HG03159 (cell line): ENCODE results near the gene OLFM3.

Experiments used
- ATAC-seq: cut with Tn5 transposase; IDR thresholded peaks from one replicate; pipeline ENCODE4 v1.9.1; 2021; ENCODE audit warnings: mild to moderate bottlenecking, moderate library complexity; ENCODE audit not compliant: unreplicated experiment

The OLFM3 gene

DNA sequence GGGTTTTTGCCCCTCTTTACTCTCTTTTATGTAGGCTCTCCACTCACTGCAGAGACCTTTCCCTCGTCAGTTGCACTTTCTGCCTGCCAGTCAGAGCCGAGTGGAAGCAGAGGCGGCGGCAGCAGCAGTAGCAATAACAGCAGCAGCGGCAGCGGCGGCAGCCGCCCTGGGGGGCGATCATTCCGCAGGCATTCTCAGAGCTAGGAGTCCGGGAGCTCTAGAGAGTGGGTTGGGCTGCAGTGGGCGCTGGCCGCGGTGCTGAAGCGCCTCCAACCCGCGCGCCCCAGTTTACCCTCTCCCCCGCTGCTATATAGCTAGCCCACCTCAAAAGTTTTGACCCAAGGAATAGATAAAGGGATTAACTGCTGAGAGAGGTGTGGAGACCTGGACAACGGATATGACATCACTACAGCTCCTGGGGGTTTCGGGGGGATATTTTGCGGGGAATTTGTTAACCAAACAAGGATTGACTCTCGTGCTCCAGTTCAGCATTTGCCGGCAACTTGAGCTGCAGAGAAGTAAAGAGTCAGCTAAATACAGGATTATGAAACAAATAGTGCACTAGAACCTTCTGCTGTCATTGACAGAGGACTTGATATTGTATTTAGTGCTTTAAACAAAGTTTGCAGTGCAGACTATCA is at the start of gene OLFM3:
TSS of gene OLFM3 (minus strand) at position 102 of the 641 bp plus-strand sequence.
- peak; percentile 65 for ATAC-seq

DNA sequence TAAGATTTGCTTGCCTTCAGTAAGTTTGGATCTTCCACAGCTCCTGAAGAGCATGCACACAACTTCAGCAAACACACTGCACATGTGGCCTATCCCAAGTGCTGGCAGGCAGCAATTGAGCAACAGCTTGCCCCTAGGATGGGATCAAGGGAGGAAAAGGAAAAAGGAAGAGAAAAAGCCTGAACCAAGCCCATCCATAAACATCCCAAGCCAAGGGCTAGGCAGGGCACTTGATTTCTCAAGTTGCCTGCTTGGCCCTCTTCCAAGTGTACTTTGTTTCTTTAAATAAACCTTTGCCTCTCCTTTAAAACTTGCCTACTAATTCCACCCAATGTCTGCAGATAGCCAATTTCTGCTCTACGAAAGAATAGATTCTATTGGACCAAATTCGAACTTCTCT is 49.0 kb upstream of the OLFM3 start:
- no peak for ATAC-seq

DNA sequence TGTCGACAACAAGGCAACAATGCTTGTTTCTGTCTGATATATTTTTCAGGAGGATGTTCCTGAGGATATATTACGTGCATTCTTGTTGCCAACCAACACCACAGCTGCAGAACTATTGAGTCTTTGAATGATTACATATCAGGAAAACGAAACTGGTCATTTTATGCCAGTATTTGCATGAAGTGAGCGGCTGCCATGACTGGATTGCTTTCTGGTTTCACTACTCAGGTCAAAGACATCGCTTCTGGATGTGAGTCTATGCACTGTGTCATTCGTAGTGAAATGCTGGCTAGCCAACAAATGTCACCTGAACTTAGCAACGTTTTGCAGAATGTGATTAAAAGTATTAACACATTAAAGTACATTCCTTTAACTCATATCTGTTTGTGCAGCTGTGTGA is 35.8 kb upstream of the OLFM3 start:
- ATAC-seq, result peak; percentile 79

DNA sequence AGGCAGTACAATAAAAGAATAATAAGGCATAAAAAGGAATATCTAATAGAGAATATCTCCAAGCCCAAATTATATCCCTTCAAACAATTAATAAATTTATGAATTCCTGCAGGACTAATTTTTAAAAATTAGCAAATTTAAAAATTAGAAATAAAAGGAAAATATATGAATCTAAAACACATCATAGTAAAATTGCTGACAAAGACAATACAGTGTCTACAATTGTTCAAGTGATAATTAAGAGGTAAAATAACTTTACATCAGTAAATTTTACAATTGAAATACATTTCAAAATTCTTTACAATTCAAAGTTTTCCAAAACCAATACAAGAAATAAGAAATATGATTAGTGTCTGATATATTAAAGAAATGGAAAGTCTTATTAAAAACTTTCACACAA is 22.8 kb upstream of the OLFM3 start:
- ATAC-seq, result no peak

DNA sequence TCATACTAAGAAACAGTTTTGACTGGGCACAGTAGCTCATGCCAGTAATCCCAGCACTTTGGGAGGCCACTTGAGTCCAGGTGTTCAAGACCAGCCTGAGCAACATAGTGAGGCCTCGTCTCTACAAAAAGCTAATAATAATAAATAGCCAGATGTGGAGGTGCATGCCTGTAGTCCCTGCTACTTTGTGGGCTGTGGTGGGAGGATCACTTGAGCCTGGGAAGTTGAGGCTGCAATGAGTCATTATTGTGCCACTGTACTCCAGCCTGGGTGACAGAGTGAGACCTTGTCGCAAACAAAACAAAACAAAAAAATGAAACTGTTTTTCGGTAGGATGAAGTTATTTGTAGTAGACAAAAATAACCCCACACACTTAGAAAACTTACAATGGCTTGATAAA is 19.0 kb upstream of the OLFM3 start:
- no peak for ATAC-seq

DNA sequence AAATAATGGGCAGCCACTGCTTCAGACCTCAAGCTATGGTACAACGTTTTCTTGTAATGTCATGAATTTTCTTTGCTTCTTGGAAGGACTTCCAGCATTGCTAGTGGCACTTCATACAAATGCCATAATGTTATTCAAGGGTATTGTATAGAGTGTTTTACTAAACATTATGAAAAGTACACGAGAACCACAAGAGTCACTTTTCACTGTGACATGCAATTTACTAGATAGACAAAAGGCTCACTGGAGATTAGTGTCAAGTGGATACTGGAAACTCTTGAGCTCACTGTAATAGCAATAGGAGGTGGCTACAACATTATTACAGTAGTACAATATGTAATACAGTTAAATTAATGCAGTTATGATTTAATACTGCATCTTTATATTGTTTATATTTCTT is 5.3 kb upstream of the OLFM3 start:
- ATAC-seq, result no peak

DNA sequence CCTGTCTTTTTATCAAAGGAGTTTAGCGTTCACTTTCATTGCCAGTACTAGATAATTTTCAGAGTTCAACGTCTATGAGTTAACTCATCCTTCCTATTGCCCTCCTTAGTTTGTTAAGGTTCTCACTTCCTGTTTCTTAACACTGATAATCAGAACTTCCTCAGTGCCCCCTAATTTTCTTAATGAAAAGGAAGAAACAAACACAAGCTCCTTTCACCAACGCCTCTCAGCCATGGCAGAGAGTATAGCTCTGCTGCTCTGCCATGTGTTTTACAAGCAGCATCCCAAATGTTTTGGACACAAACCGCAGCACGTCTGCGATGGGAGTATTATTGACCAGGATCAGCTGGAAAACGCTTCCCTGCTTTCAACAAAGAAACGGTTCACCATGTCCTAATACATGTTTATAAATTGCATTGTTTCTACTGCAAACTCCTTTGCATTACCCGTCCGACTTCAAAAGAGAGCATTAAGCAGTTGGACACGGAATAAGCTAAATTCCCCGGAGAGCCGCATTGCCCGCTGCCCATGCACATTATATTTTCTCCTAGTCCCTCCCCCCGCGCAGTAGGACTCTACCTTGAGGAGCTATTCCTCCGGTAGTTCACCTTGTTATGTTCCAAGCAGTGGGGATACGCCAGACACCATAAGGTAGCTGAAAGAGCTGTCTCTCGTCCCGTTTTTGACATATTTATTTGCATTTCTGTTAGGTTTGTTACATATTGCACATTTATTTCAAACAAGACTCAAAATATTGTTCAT is 561 bp downstream of the OLFM3 start:
- no peak for ATAC-seq

DNA sequence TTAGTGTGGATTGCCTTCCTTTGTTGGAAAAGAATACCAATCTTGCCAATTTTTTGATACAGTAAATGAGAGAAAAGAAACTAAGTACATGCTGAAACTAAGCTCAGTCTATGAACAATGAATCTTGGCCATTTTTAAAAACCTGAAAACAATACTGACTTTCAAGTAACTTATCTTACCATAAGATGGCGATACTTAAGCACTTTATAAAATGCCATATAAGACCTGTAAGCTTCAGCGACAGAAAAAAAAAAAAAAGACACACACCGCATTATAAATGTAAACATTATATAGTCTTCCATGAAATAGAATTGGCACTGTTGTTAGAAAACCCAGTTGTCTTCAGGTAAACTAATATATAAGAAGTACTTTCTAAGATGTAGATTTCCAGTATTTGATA is 3.0 kb downstream of the OLFM3 start:
- no peak for ATAC-seq

DNA sequence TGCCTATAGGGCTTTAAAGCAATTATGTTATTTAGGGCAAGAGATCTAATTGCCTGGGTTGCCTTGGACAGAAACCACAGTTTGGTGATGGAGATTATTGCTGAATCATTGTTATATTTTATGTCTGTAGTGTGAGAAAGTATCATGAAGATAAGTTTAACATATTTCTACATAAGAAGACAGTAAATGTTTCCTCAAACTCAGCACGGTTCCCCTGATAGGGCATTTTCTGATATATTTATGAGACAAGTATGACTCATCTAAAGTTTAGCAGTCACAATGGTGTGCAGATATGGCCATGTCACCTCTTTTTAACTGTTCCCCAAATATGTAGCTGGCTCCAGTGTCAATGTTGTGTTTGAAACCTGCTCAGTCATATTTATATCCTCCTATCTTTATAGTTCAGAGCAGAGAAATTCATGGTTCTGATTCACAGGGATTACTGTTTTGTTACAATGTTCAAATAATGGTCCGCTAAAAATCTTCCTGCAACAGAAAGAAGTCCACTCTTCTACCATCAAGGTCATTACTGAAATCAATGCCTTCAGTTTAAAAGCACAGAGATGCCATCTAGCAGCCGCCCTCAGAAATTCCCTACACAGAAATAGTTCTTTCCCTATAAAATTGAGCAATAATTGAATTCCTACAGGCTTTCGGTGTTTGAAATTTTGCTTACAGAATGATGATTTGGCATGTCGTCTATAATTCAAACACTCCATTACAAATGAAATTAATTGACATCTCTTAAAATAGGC is 3.7 kb downstream of the OLFM3 start:
- ATAC-seq, result no peak

DNA sequence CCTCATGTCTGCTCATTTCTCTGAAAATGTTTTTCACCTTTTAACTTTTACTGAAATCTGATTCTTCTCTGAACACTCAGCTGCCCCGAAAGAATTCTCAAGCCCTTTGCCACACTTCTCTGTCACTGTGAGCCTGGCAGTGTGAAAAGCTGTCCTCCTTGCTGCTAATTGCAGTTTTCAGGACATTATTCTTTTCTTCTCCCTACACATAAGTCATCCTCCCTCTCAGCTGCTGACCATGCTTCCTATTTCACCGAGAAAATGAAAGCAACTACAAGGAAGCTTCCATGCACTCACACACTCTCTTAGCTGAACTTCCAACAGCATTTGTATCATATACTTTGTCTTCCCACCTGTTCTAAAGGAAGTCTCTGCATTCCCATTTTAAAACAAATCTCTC is 15.8 kb downstream of the OLFM3 start:
- no peak for ATAC-seq

DNA sequence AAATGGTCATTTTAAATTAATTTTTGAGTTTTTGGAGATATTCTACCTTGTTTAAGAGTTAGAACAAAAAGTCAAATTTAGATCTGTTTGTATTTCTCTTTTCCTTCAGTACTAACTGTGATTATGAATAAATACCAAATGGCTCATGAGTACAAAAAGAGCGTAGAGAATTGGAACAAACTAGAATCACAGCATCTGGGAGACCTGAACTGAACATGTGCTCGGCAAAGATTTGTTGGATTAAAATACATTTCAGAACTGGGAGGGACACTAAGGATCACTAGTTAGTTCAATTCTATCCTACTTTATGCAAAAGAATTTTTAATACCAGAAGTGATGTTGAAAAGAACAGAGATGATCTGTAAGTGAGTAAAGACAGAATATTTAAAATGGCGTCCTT is 19.5 kb downstream of the OLFM3 start:
- no peak for ATAC-seq

DNA sequence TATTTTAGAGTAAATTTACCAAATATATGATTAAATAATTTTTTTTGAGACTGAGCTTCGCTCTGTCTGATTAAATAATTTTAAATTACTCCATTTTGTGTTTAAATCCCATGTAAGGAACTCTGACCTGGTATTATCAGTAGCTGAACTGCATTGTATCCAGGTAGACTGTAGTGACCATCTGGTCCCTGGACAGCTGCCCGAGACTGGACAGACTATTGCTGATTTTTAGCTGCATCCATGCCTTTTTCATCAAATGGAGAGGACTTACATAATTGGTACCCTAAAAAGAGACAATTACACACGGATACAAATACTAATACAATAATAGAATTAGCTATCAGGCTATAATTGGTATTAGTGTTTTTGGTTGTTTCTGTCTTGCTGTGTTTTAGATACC is 20.6 kb downstream of the OLFM3 start:
- no peak for ATAC-seq

DNA sequence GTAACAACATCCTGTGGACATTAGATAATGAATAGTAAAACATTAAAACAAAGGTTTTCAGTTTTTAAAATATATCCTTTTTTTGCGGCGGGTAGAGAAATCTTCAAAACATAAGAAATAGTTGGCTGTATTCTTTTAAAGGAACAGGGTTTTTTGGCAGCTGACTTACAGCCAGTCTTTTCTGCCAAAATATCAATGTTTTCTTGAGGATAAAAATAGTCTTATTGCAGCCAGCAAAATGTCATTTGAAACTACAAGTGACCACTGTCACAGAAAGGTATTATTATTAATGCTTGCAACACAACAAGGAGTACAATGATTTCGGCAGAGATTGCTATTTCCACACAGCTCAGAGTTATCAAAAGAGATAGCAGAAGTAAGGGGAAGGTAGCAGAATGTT is 21.4 kb downstream of the OLFM3 start:
- ATAC-seq, result no peak

DNA sequence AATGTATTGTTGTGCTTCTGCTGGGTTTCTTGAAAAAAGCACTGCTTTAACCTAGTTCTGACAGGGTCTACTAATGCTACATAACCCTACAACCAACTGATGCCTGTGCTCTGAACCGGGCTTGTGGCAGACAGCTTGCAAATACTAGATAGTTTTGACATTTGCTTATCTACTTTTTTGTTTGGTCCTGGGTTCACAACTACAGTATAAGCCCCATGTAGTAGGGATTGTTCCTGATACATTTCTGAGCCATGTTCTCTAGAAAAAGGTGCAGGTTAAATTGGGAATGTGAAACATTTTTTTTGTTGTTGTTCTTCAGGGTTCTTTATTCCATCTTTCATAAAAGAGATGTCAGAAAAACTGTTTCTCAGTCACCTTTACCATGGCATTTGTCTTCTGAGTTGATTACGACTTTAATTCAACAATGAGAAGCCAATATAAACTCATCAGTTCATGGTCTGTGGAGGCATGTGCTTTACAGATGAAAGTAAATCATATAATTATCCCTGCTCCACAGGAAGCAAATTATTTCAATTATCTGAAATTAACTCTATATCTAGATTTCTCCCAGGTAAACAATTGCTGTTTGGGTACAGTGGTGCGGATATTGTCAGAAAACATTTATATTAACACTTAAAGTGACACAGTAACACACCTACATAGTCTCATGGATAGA is 22.0 kb downstream of the OLFM3 start:
- ATAC-seq, result no peak

DNA sequence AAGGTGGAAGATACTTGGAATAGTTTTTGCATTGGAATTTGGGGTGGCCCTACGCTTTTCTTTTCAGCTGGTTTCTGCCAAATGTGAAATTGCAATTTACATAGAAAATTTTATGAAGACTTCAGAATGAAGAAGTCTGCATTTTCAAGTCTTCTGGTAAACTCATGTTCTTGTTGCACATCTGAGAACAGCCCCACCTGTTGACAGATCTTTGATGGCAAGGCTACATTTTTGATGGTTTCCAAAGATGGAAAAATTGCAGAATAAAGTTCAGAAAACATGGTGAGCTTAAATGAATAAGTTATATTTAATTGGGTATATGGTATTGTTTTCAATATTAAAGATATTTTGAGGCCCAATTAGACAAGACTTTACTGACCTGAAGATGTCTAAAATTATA is 25.4 kb downstream of the OLFM3 start:
- ATAC-seq, result no peak

DNA sequence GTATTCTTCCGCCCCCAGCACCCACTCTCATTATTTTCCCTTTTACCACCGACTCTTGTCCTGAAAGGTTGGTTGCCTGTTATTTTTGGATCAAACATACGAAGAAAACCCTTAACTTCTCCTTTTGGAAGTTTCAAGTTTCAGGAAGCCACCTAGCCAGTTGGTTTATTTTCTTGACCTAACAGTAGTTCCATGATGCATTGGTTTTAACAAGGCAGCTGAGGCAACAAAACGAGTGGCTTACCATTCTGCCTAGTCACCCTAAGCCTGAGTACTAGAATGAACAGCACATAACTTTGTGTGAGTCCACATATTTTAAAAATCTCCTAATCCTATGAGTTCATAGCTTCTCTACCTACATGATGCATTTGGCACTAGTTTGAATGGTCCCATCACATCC is 28.9 kb downstream of the OLFM3 start:
- ATAC-seq, result no peak

DNA sequence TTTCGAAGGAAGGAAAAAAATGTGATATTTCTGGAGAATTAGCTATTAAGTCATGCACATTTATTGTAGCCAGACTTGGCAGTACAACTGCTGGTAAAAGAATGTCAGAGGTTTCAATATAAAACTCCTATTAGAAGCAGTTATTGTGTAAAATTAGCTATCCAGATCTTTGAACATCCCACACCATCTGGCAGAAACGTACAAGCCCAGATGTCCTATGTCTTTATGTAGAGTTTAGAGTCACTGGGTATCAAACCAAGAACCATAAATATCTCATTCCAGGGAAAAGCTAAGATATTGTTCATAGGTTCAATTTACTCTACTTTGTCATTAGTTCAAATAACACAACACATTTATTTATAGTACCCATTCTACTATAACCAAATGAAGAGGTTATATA is 31.4 kb downstream of the OLFM3 start:
- no peak for ATAC-seq

DNA sequence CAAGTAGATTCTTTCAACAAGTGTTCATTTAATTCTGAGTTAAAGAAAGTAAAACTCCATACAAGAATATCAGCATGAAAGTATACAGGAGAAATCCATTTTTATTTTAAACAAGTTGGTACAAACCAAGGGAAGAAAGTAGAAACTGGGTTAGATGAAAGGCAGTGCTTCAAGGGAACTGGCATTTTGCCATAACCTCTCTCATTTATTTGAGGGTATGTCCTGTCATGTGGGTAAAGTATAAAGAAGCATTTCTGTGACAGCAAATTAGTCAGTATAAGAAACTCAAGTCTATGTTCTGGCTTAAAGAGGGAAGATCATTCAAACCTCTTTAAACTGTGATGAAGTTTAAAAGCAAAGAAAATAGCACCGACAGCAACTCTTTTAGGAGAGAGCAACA is 32.0 kb downstream of the OLFM3 start:
- ATAC-seq, result no peak

DNA sequence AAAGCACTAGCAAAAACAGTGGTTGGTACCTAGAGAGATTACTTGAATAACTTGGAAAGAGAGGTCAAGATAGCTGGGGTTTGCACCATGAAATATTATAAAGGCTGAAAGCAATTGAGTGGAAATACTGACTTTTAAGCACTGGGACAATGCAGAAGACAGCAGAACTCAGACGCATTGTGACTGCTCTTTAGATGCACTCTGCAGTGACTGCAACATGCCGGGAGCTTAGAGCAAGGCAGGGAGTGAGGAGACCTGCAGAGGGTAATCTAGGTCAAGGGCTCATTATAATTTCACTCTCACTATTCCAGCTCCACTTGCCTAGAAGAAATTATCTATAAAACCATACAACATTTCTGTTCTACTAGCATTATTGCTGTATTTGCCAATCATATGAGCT is 36.6 kb downstream of the OLFM3 start:
- no peak for ATAC-seq

DNA sequence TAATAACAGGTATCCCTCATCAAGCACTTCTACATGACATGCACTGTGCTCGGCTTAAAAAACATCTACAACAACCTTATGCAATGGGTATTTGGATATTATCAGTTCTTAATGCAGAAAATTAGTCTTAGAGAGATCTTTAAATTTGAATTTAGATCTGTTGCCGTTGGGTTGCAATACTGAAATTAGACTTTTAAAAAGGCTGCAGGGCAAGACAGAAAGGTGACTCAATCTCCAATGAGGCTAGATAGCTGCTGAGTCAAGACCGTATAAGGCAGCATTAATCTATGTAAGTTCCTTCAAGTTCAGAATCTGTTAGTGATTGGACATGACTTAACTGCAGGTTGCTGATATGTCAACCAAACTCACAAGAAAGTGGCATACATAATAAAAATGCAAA is 37.3 kb downstream of the OLFM3 start:
- no peak for ATAC-seq

DNA sequence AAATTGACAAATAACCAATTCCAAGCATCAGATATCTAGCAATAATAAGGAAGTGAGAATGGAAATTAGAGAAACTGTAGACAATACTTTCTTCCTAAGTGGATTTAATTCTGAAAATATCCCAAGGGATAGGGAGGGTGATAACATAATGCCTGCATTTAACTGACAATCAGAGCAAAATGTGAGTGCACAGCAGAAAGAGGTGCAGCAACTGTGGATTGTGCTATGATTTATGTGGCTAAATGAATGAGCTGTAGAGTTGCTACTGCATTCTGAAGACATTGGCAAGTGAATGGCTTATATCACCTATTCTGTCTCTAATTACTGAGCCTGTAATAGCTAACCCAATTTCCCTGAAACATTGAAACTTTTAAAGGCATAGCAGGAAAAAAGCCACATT is 39.0 kb downstream of the OLFM3 start:
- no peak for ATAC-seq

DNA sequence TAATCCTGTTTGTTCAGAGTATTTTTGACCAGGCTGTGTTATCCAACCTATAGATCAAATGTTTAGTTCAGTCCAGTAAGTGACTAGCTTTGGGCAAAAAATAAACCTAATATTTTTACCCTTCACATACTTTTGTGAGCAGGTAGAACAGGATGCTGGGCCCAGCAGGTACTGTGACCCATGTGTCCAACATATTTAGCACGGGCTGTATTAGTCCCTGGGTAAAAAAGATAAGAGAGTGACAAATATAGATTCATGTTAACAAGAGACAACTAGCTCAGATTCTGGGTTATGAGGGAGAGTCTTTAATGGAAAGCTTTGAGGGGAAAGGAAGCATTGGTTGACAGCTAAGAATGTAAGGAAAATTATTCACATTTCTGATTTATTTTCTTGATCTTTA is 43.1 kb downstream of the OLFM3 start:
- no peak for ATAC-seq
